GM06990 (cell line): ENCODE data around the gene TUBAL3.

ENCODE experiments used
- DNase-seq: peaks from one replicate; pipeline ENCODE4 v3.0.0-alpha.2; 2011; ENCODE audit not compliant: insufficient read length; ENCODE audit errors: extremely low read depth
- H3K27me3 ChIP-seq: replicated peaks from 2 replicates; pipeline ENCODE4 v1.6.0; 2011; ENCODE audit warnings: low read length; ENCODE audit not compliant: control insufficient read depth, insufficient read depth
- H3K36me3 ChIP-seq: 2 replicates; pipeline ENCODE4 v1.5.1; 2011; ENCODE audit warnings: low read length; ENCODE audit not compliant: control insufficient read depth, insufficient read depth
- H3K4me3 ChIP-seq: replicated peaks from 2 replicates; pipeline ENCODE4 v1.5.1; 2011; ENCODE audit warnings: low read depth, mild to moderate bottlenecking, control low read depth, low read length
- CTCF ChIP-seq: IDR thresholded peaks from 2 replicates; pipeline ENCODE4 v1.5.1; 2011; ENCODE audit warnings: low read length, control low read depth, mild to moderate bottlenecking, inconsistent platforms; ENCODE audit not compliant: insufficient read depth, poor library complexity, severe bottlenecking

Gene TUBAL3

GRCh38 chr10:5404208-5405041, at the start of gene TUBAL3:
Gene TUBAL3, minus strand, starts transcription at chr10:5404828. Its CDS starts 36 bp downstream, at chr10:5404792.
- Histone ChIP-seq H3K27me3 (no peaks in the 10 kb centered on the region), H3K4me3 (no peak within 1 kb of the TSS), H3K36me3 (no peaks in the 10 kb centered on the region)
- no peak for DNase-seq
- no peak for TF ChIP-seq CTCF

DNA sequence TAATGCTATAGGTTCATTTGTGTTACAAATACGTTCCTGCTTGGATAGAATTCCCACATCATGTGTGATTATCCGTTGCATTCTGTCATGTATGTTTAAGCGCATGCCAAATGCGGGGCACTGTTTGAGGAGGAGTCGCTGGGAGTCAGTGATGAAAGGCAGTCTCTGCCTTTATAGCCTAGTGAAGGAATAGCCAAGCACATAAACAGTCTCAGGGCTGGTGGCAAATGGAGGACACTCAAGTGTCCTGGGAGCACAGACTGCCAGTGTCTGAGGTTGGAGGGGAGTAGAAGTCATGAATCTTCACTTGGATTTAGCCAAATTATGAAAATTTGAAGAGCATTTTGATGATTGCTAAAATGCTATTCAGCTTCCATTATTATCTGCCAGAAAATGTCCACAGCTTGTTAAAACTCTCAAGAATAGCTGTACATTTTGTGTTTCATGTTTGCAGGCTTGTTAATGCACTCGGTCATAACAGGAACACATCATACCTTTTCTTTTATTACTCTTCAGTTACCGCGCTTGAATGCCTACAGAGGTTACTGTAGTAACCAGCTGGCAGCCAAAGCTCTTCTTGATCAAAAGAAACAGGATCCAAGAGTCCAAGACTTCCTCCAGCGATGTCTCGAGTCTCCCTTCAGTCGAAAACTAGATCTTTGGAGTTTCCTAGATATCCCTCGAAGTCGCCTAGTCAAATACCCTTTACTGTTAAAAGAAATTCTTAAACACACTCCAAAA, 49.3 kb upstream of the TUBAL3 start:
- H3K36me3 ChIP-seq, result peaks cover 6% of the 10 kb centered on the region
- TF ChIP-seq CTCF, result no peak
- H3K27me3 ChIP-seq, result no peaks in the 10 kb centered on the region
- no peak overlapping the region for H3K4me3 ChIP-seq
- DNase-seq, result no peak

- peaks cover 3% of the 10 kb centered on the region for H3K36me3 ChIP-seq
Observed at GRCh38 chr10:5450605-5451384, 46.2 kb upstream of the TUBAL3 start.

DNA sequence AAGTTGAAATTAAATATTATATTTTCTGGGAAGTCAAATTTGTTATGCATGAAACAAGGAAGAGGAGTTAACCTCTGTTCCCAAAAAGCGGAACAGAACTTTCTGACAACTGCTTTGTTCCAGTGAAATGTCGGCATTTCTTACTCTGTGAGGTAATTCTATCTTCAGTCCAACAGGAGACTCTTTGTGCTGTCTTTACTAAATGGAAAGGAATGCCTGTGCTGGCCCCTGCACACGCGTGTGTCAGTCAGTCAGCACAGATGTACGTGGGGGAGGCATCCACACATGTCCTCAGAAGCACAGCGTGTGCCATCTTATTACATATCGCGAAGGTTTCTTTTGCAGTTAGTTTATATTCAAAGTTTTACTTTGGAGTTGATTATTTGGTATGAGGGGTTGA, 45.2 kb upstream of the TUBAL3 start:
- H3K27me3 ChIP-seq, result no peaks in the 10 kb centered on the region
- peaks cover under 1% of the 10 kb centered on the region for H3K36me3 ChIP-seq
- no peak for DNase-seq
- no peak overlapping the region for H3K4me3 ChIP-seq
- TF ChIP-seq CTCF, result no peak

More at GRCh38 chr10:5450605-5451384, 46.2 kb upstream of the TUBAL3 start:
- no peak overlapping the region for H3K4me3 ChIP-seq
- no peak for TF ChIP-seq CTCF
- DNase-seq, result no peak
- no peaks in the 10 kb centered on the region for H3K27me3 ChIP-seq

DNA sequence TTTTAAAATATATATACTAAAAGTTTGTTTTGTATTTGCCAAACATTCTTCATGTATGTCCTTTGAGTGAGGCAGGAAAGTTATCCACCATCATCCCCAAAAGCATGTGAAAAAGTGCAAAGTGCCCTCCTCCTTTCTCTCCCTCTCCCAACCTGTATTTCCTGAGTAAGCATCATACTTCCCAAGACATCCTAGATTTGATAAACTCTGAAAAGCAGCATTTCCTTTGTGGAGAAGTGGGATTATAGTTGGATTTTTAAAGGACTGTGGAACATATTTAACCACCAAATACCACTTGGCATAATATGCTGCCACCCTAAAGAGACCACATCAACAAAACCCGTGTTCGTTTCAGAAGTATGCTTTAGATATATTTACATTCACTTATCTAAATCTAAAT, 44.6 kb upstream of the TUBAL3 start:
- DNase-seq, result no peak
- TF ChIP-seq CTCF, result no peak
- H3K4me3 ChIP-seq, result no peak overlapping the region
- H3K36me3 ChIP-seq, result no peaks in the 10 kb centered on the region; the same call in 1 of the 2 replicates
- H3K27me3 ChIP-seq, result no peaks in the 10 kb centered on the region
